K562 (cell line): Measurements from ENCODE around the gene FGF14. TPM values are rescaled to one million over a fixed set of nuclear protein-coding genes. Genes with fewer than 3 reads are reported as not detected.

Source experiments
- ATAC-seq: fragments of 200-7000 bp; cut with Tn5 transposase; 3 replicates; pipeline ENCODE4 v1.9.1; 2020; ENCODE audit warnings: moderate library complexity
- BruUV-seq: library from RNA; stranded (reverse); fragments of 400-500 nt; replicated peaks from 2 replicates; lab custom pipeline; 2021; lab: Mats Ljungman, UMichigan
- CTCF ChIA-PET: fragments of 300-600 bp; formaldehyde crosslinking; extraction: SDS; loops from one replicate; lab custom pipeline; 2021; ENCODE audit warnings: low intra/inter-chr PET ratio; lab: Yijun Ruan, JAX
- POLR2A ChIA-PET: fragments of 300-600, 350-650 bp; sonication (Branson Sonifier 250); formaldehyde crosslinking; extraction: SDS; loops from one replicate; lab custom pipeline; 2021; ENCODE audit warnings: antibody characterized with exemption, inconsistent platforms; lab: Yijun Ruan, JAX
- DNase-seq, 4 experiments: peaks; one replicate each; pipeline versions ENCODE4 v3.0.0 to v3.0.0-alpha.2; 2011 to 2018; ENCODE audit warnings: low spot score in 3 of 4, mixed read lengths in 3 of 4; ENCODE audit errors: extremely low read depth in 1 of 4
- FAIRE-seq: peaks from 2 replicates; lab custom pipeline; 2011; peaks lifted over from hg19 to GRCh38; lab: Jason Lieb, UNC
- H2AFZ ChIP-seq: 2 replicates; pipeline ENCODE4 v1.6.0; 2011; ENCODE audit warnings: low read depth, low read length, control low read depth, inconsistent platforms
- H3K27ac ChIP-seq: fragments of 200-600 bp; 3 replicates; pipeline ENCODE4 v1.8.0; 2011; ENCODE audit warnings: low read depth, mild to moderate bottlenecking, control low read depth, inconsistent platforms, low read length, moderate library complexity, mixed read lengths; ENCODE audit errors: extremely low read depth
- H3K27me3 ChIP-seq, 2 experiments: fragments of 300-600 bp in 1 of 2; 2 replicates in 1 of 2; 3 replicates in 1 of 2; pipeline versions ENCODE4 v1.6.0 to v1.8.0; 2011; ENCODE audit warnings: inconsistent platforms in 2 of 2, low read length in 2 of 2, mild to moderate bottlenecking in 1 of 2, mixed read lengths in 1 of 2, moderate library complexity in 1 of 2; ENCODE audit not compliant: control insufficient read depth in 2 of 2, insufficient read depth in 2 of 2
- H3K36me3 ChIP-seq: fragments of 300-600 bp; 3 replicates; pipeline ENCODE4 v1.8.0; 2011; ENCODE audit warnings: mild to moderate bottlenecking, low read length, inconsistent platforms; ENCODE audit not compliant: control insufficient read depth, insufficient read depth
- H3K4me1 ChIP-seq, 2 experiments: fragments of 200-600 bp in 1 of 2; replicated peaks in 1 of 2; 2 replicates in 1 of 2; 3 replicates in 1 of 2; pipeline versions ENCODE4 v1.5.1 to v1.8.0; 2011; ENCODE audit warnings: inconsistent platforms in 2 of 2, low read length in 2 of 2, mild to moderate bottlenecking in 1 of 2, mixed read lengths in 1 of 2, moderate library complexity in 1 of 2; ENCODE audit not compliant: control insufficient read depth in 2 of 2, insufficient read depth in 2 of 2
- H3K4me2 ChIP-seq: 2 replicates; pipeline ENCODE4 v1.6.1; 2011; ENCODE audit warnings: low read length, control low read depth, inconsistent platforms, mixed read lengths; ENCODE audit not compliant: insufficient read depth
- H3K4me3 ChIP-seq: fragments of 200-600 bp; sonication (generic), shearing (Covaris generic); 2 replicates; pipeline ENCODE4 v1.5.1; 2016; ENCODE audit warnings: control low read depth, inconsistent platforms
- H3K79me2 ChIP-seq: fragments of 200-600 bp; 3 replicates; pipeline ENCODE4 v1.8.0; 2011; ENCODE audit warnings: low read length, inconsistent platforms; ENCODE audit not compliant: control insufficient read depth, insufficient read depth
- H3K9ac ChIP-seq, 2 experiments: 2 replicates each; pipeline versions ENCODE4 v1.6.0 to v1.6.1; 2011; ENCODE audit warnings: low read depth in 2 of 2, low read length in 2 of 2, control low read depth in 1 of 2, inconsistent platforms in 1 of 2, mild to moderate bottlenecking in 1 of 2, mixed read lengths in 1 of 2; ENCODE audit not compliant: insufficient read depth in 1 of 2
- H3K9me1 ChIP-seq: one replicate; pipeline ENCODE4 v1.6.0; 2011; ENCODE audit warnings: inconsistent platforms, mild to moderate bottlenecking, low read length, moderate library complexity; ENCODE audit not compliant: control insufficient read depth, insufficient read depth
- H3K9me3 ChIP-seq: replicated peaks from 2 replicates; pipeline ENCODE4 v1.5.1; 2011; ENCODE audit warnings: low read depth, low read length, inconsistent platforms; ENCODE audit not compliant: control insufficient read depth, insufficient read depth
- H4K20me1 ChIP-seq: replicated peaks from 2 replicates; pipeline ENCODE4 v1.6.1; 2011; ENCODE audit warnings: low read length, inconsistent platforms, mixed read lengths; ENCODE audit not compliant: control insufficient read depth, insufficient read depth
- BRCA1 ChIP-seq, 2 experiments: fragments of 450-650 bp in 1 of 2; sonication (generic) in 1 of 2; formaldehyde crosslinking in 1 of 2; IDR thresholded peaks; 2 replicates each; pipeline versions ENCODE4 v1.5.0 to v1.6.1; 2017 to 2020; ENCODE audit warnings: mild to moderate bottlenecking in 1 of 2, missing genetic modification reagents in 1 of 2
- CBX3 ChIP-seq, 2 experiments: IDR thresholded peaks; 1 replicate in 1 of 2; 2 replicates in 1 of 2; pipeline ENCODE4 v1.6.1; 2012; ENCODE audit warnings: inconsistent platforms in 2 of 2, low read length in 2 of 2, borderline replicate concordance in 1 of 2, control low read depth in 1 of 2
- CSDE1 ChIP-seq, 2 experiments: fragments of 450-650 bp; IDR thresholded peaks; 2 replicates each; pipeline ENCODE4 v1.6.1; 2016; ENCODE audit warnings: mild to moderate bottlenecking in 1 of 2
- RERE ChIP-seq: sonication (generic); formaldehyde crosslinking; IDR thresholded peaks from 2 replicates; pipeline ENCODE4 v1.8.0; 2023; ENCODE audit warnings: missing genetic modification reagents, mild to moderate bottlenecking, borderline replicate concordance
- ZNF133 ChIP-seq: fragments of 250-450 bp; sonication (Bioruptor Pico); IDR thresholded peaks from 2 replicates; pipeline ENCODE4 v1.4.0; 2020; ENCODE audit warnings: mild to moderate bottlenecking
- ZNF253 ChIP-seq: fragments of 250-450 bp; sonication (Bioruptor Pico); conservative IDR thresholded peaks from 2 replicates; pipeline ENCODE4 v1.6.1; 2021; ENCODE audit warnings: mild to moderate bottlenecking
- WGBS: fragments of 100-300 bp; shearing (Covaris generic); methylation state at CpG from one replicate; pipeline ENCODE4 v1.1.6; 2016; ENCODE audit warnings: low coverage, mixed read lengths; ENCODE audit not compliant: insufficient coverage; ENCODE audit errors: missing lambda C conversion rate; 5-methylcytosine and 5-hydroxymethylcytosine counted together
- in situ Hi-C: fragments of 300-500 bp; cut with MboI; formaldehyde crosslinking; loops from 4 replicates; pipeline ENCODE4 v1.15.0; 2018; ENCODE audit warnings: inconsistent platforms, mixed read lengths
- intact Hi-C: fragments of 100-400 bp; cut with micrococcal nuclease; formaldehyde crosslinking; loops from 2 replicates; pipeline ENCODE4 v1.14.2; 2022
- polyA plus RNA-seq, 8 experiments: library from polyadenylated mRNA; depleted of rRNA in 4 of 8; stranded (reverse) in 5 of 8; unstranded in 3 of 8; fragments of >200 nt; fragmentation: Nextera tagmentation in 2 of 8; fragmentation: Illumina TruSeq in 1 of 8; extraction: Ambion mirVana in 2 of 8; extraction: Trizol in 1 of 8; gene quantifications; 2 replicates each; pipeline versions ENCODE4 v1.2.1 to v1.2.3, GENCODE V29; 2011 to 2014; ENCODE audit warnings: inconsistent platforms in 1 of 8, missing spikeins in 1 of 8
- total RNA-seq, 7 experiments: library from RNA; depleted of rRNA in 6 of 7; stranded (reverse); fragments of >200 nt in 6 of 7; fragmentation: Illumina TruSeq in 2 of 7; extraction: Trizol in 2 of 7; gene quantifications; 2 replicates each; pipeline versions ENCODE4 v1.2.1 to v1.2.3, GENCODE V29; 2011 to 2021; ENCODE audit warnings: low replicate concordance in 1 of 7
- TF ChIP-seq, protein P1 (sequence below): fragments of 450-650 bp; formaldehyde crosslinking; conservative IDR thresholded peaks from 2 replicates; pipeline ENCODE4 v1.4.0; 2022; ENCODE audit warnings: mild to moderate bottlenecking, missing genetic modification characterization

Gene FGF14
- total and polyA plus RNA-seq, 9 of the 15 experiments (the other 6 are each of a cell fraction or from before 2014, with no cell fraction given) = not detected

DNA sequence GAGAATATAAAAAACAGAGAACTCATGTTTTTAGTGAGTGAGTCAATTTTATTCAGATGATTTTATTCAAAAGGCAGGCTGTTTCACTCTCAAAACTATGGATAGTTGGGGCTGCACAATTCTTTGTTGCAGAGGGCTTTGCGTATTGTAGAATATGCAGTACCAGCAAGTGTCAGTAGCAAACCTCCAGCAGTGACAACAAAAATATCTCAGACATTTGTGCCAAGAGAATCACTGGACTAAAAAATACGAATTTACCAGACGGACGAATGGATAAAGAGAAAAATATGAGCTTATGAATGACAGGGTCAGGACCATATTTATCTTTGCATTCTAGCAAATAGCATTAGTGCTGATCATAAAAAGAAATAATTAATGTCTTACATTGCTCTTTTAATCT, 359.1 kb downstream of the FGF14 start:
- Histone ChIP-seq H3K4me2 (no peak overlapping the region), H3K9me1 (no peaks in the 10 kb centered on the region), H3K4me1 (no peaks in the 10 kb centered on the region), H4K20me1 (no peaks in the 10 kb centered on the region), H3K27me3 (no peaks in the 10 kb centered on the region), H3K27ac (no peak overlapping the region), H2AFZ (no peak overlapping the region), H3K36me3 (no peaks in the 10 kb centered on the region), H3K79me2 (no peaks in the 10 kb centered on the region), H3K9me3 (no peaks in the 10 kb centered on the region), H3K4me3 (no peak overlapping the region), H3K9ac (no peak overlapping the region)
- FAIRE-seq (no peak), DNase-seq (no peak), ATAC-seq (no peak)
- intact Hi-C loops (no loop called here), in situ Hi-C loops (no loop called here)
- POLR2A ChIA-PET = no interaction called here
- CTCF ChIA-PET = no interaction called here
- no TSS peak for BruUV-seq
- WGBS = 0% methylated on average over 4 of the region's 4 CpGs
- TF ChIP-seq RERE (CRISPR knock-in tag) = no peak
- TF ChIP-seq CBX3 (IDR thresholded peaks at IDR 0.05; ENCODE audit: borderline replicate concordance in 1 of 2, low read length in 2 of 2) = no peak
- TF ChIP-seq ZNF133 = no peak
- no peak for TF ChIP-seq ZNF253 (CRISPR knock-in tag)
- no peak for TF ChIP-seq BRCA1 (IDR thresholded peaks at IDR 0.05)
- TF ChIP-seq BRCA1 (CRISPR knock-in tag; IDR thresholded peaks at IDR 0.05) = no peak
- no peak for TF ChIP-seq CSDE1 (IDR thresholded peaks at IDR 0.05)
- TF ChIP-seq, protein P1, sequence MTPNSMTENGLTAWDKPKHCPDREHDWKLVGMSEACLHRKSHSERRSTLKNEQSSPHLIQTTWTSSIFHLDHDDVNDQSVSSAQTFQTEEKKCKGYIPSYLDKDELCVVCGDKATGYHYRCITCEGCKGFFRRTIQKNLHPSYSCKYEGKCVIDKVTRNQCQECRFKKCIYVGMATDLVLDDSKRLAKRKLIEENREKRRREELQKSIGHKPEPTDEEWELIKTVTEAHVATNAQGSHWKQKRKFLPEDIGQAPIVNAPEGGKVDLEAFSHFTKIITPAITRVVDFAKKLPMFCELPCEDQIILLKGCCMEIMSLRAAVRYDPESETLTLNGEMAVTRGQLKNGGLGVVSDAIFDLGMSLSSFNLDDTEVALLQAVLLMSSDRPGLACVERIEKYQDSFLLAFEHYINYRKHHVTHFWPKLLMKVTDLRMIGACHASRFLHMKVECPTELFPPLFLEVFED (CRISPR knock-in tag) = no peak
